Suprapubic skin (tissue), 4 donors: ENCODE measurements around the gene ARHGAP6.

Experiments used
- CTCF ChIP-seq, 2 donors: fragments of 200-600 bp in 1 of 2; fragments of 450-650 bp in 1 of 2; sonication (generic) in 1 of 2; IDR thresholded peaks; one replicate each; pipeline ENCODE4 v1.5.1; 2016 to 2019; ENCODE audit warnings: antibody characterized with exemption in 2 of 2, mild to moderate bottlenecking in 1 of 2, moderate library complexity in 1 of 2
- EP300 ChIP-seq: sonication (generic); formaldehyde crosslinking; IDR thresholded peaks from one replicate; pipeline ENCODE4 v1.6.1; 2017; ENCODE audit warnings: antibody characterized with exemption
- POLR2A ChIP-seq, 2 donors: fragments of 450-650 bp; IDR thresholded peaks; one replicate each; pipeline ENCODE4 v1.6.1; 2017; ENCODE audit warnings: antibody characterized with exemption in 2 of 2, mild to moderate bottlenecking in 2 of 2, moderate library complexity in 2 of 2
- POLR2AphosphoS5 ChIP-seq, 3 donors: sonication (generic); formaldehyde crosslinking; IDR thresholded peaks; one replicate each; pipeline ENCODE4 v1.6.1; 2017; ENCODE audit warnings: antibody characterized with exemption in 3 of 3

GRCh38 chrX:11665168-11666111, at the start of gene ARHGAP6:
- TF ChIP-seq CTCF (IDR thresholded peaks at IDR 0.05) (no peak), POLR2A (IDR thresholded peaks at IDR 0.05) (no peak), EP300 (no peak), POLR2AphosphoS5 (IDR thresholded peaks at IDR 0.05) (no peak)
